IMR-90 (cell line): ENCODE results near the gene TUBA3E. TPM values are rescaled to one million over a fixed set of nuclear protein-coding genes. Genes with fewer than 3 reads are reported as not detected.
"Not testable (repeated sequence)": the region's sequence is repeated elsewhere in the genome, so short reads cannot be mapped to it uniquely, and the experiment has no call there.

ENCODE experiments used
- ATAC-seq: fragments of 200-7000 bp; cut with Tn5 transposase; 2 replicates; pipeline ENCODE4 v1.9.1; 2020; ENCODE audit warnings: low read depth, mild to moderate bottlenecking, moderate library complexity
- BruUV-seq: library from RNA; stranded (reverse); fragments of 400-500 nt; replicated peaks from 2 replicates; lab custom pipeline; 2021; lab: Mats Ljungman, UMichigan
- CTCF ChIA-PET: fragments of 300-600 bp; formaldehyde crosslinking; extraction: SDS; loops from one replicate; lab custom pipeline; 2021; ENCODE audit warnings: antibody characterized with exemption; lab: Yijun Ruan, JAX
- POLR2A ChIA-PET: fragments of 300-600 bp; sonication (Branson Sonifier 250); formaldehyde crosslinking; loops from one replicate; lab custom pipeline; 2022; ENCODE audit warnings: antibody characterized with exemption; ENCODE audit not compliant: unreplicated experiment; lab: Charles Lee
- DNase-seq: peaks from one replicate; pipeline ENCODE4 v3.0.0; 2013
- H2AFZ ChIP-seq: replicated peaks from 2 replicates; pipeline ENCODE3; 2013; ENCODE audit warnings: low read length, mild to moderate bottlenecking; ENCODE audit not compliant: poor library complexity
- H2AK5ac ChIP-seq: 2 replicates; pipeline ENCODE4 v1.6.1; 2013; ENCODE audit warnings: low read depth, low read length, inconsistent platforms
- H2AK9ac ChIP-seq: replicated peaks from 2 replicates; pipeline ENCODE3; 2013; ENCODE audit warnings: mild to moderate bottlenecking, low read depth, low read length, moderate library complexity; ENCODE audit not compliant: poor library complexity
- H2BK120ac ChIP-seq: 2 replicates; pipeline ENCODE4 v1.6.1; 2013; ENCODE audit warnings: low read depth, low read length, inconsistent platforms
- H2BK15ac ChIP-seq: 3 replicates; pipeline ENCODE4 v1.6.1; 2013; ENCODE audit warnings: low read depth, low read length, inconsistent platforms
- H2BK20ac ChIP-seq: 2 replicates; pipeline ENCODE4 v1.6.1; 2013; ENCODE audit warnings: low read depth, mild to moderate bottlenecking, inconsistent platforms, low read length, moderate library complexity
- H2BK5ac ChIP-seq: 2 replicates; pipeline ENCODE4 v1.6.1; 2013; ENCODE audit warnings: mild to moderate bottlenecking, low read depth, low read length, inconsistent platforms; ENCODE audit not compliant: poor library complexity, severe bottlenecking
- H3K14ac ChIP-seq: replicated peaks from 2 replicates; pipeline ENCODE4 v1.6.1; 2013; ENCODE audit warnings: low read depth, low read length, inconsistent platforms
- H3K18ac ChIP-seq: 2 replicates; pipeline ENCODE4 v1.6.1; 2013; ENCODE audit warnings: low read depth, low read length, control low read depth
- H3K23ac ChIP-seq: 2 replicates; pipeline ENCODE4 v1.6.1; 2013; ENCODE audit warnings: low read depth, low read length, inconsistent platforms
- H3K27ac ChIP-seq: 2 replicates; pipeline ENCODE4 v1.5.1; 2013; ENCODE audit warnings: mild to moderate bottlenecking, control low read depth, low read length; ENCODE audit not compliant: insufficient read depth
- H3K27me3 ChIP-seq: 2 replicates; pipeline ENCODE4 v1.6.1; 2013; ENCODE audit warnings: low read length; ENCODE audit not compliant: control insufficient read depth, insufficient read depth
- H3K36me3 ChIP-seq: 2 replicates; pipeline ENCODE4 v1.6.1; 2013; ENCODE audit warnings: low read length, mixed read lengths; ENCODE audit not compliant: control insufficient read depth, insufficient read depth
- H3K4ac ChIP-seq: 2 replicates; pipeline ENCODE4 v1.6.1; 2013; ENCODE audit warnings: low read depth, low read length, inconsistent platforms
- H3K4me1 ChIP-seq: 2 replicates; pipeline ENCODE4 v1.6.1; 2013; ENCODE audit warnings: low read length, mixed read lengths; ENCODE audit not compliant: control insufficient read depth, insufficient read depth
- H3K4me2 ChIP-seq: 2 replicates; pipeline ENCODE4 v1.6.1; 2013; ENCODE audit warnings: low read depth, mild to moderate bottlenecking, control low read depth, low read length, moderate library complexity
- H3K4me3 ChIP-seq: 2 replicates; pipeline ENCODE4 v1.5.1; 2013; ENCODE audit warnings: low read depth, mild to moderate bottlenecking, control low read depth, low read length, moderate library complexity; ENCODE audit not compliant: insufficient read depth
- H3K56ac ChIP-seq: 2 replicates; pipeline ENCODE4 v1.6.1; 2013; ENCODE audit warnings: low read length, inconsistent platforms; ENCODE audit not compliant: insufficient read depth; ENCODE audit errors: extremely low read depth
- H3K79me1 ChIP-seq, 2 experiments: 2 replicates each; pipeline ENCODE4 v1.6.1; 2013; ENCODE audit warnings: low read length in 2 of 2, inconsistent platforms in 1 of 2, low read depth in 1 of 2
- H3K9ac ChIP-seq: 2 replicates; pipeline ENCODE4 v1.6.1; 2013; ENCODE audit warnings: low read depth, low read length, control low read depth
- H3K9me1 ChIP-seq: 2 replicates; pipeline ENCODE4 v1.6.1; 2013; ENCODE audit warnings: low read length, inconsistent platforms; ENCODE audit not compliant: insufficient read depth
- H3K9me3 ChIP-seq: 2 replicates; pipeline ENCODE4 v1.6.1; 2013; ENCODE audit warnings: low read length; ENCODE audit not compliant: control insufficient read depth, insufficient read depth
- H4K20me1 ChIP-seq: 2 replicates; pipeline ENCODE4 v1.6.1; 2013; ENCODE audit warnings: low read length, inconsistent platforms; ENCODE audit not compliant: insufficient read depth
- H4K5ac ChIP-seq: 2 replicates; pipeline ENCODE4 v1.6.1; 2013; ENCODE audit warnings: mild to moderate bottlenecking, low read depth, low read length, control low read depth
- H4K8ac ChIP-seq, 2 experiments: 2 replicates each; pipeline ENCODE4 v1.6.1; 2013; ENCODE audit warnings: low read depth in 2 of 2, low read length in 2 of 2, control low read depth in 1 of 2, inconsistent platforms in 1 of 2
- H4K91ac ChIP-seq: 2 replicates; pipeline ENCODE4 v1.6.1; 2013; ENCODE audit warnings: low read depth, low read length, inconsistent platforms; ENCODE audit not compliant: insufficient read depth
- WGBS, 2 experiments: methylation state at CpG; one replicate each; pipeline versions ENCODE4 v1.1.5 to v1.1.7; 2013; ENCODE audit warnings: missing lambda C conversion rate in 2 of 2; ENCODE audit not compliant: insufficient read length in 1 of 2; ENCODE audit errors: extremely low coverage in 2 of 2; 5-methylcytosine and 5-hydroxymethylcytosine counted together
- dilution Hi-C: fragments of 300-500 bp; cut with HindIII; formaldehyde crosslinking; loops from one replicate; pipeline ENCODE4 v1.14.3; 2018; ENCODE audit warnings: low sequenced_read_pairs; ENCODE audit not compliant: unreplicated experiment
- in situ Hi-C: fragments of 300-500 bp; cut with MboI; formaldehyde crosslinking; loops from 3 replicates; pipeline ENCODE4 v1.14.3; 2019; ENCODE audit warnings: low sequenced_read_pairs, inconsistent platforms, mixed read lengths
- intact Hi-C: fragments of 100-400 bp; cut with micrococcal nuclease; formaldehyde crosslinking; loops from 2 replicates; pipeline ENCODE4 v1.10.0; 2022
- polyA plus RNA-seq, 3 experiments: library from polyadenylated mRNA; depleted of rRNA; stranded (reverse); fragments of >200 nt; gene quantifications; 2 replicates each; pipeline ENCODE4 v1.2.3, GENCODE V29; 2012; ENCODE audit warnings: low replicate concordance in 1 of 3
- total RNA-seq: library from RNA; depleted of rRNA; stranded (reverse); fragments of >200 nt; gene quantifications from 2 replicates; pipeline ENCODE4 v1.2.3, GENCODE V29; 2012

TUBA3E gene
- total and polyA plus RNA-seq, 2 of the 4 experiments (the other 2 are of a cell fraction), result not detected

- H3K9me3 ChIP-seq, H4K8ac ChIP-seq, H2AK9ac ChIP-seq, H3K4me1 ChIP-seq, H3K56ac ChIP-seq, H3K79me1 ChIP-seq, H2BK20ac ChIP-seq, H3K18ac ChIP-seq, intact Hi-C loops, H4K20me1 ChIP-seq, H2BK5ac ChIP-seq, H3K27me3 ChIP-seq, H2BK15ac ChIP-seq, H4K5ac ChIP-seq, BruUV-seq, H3K4me3 ChIP-seq, ATAC-seq, dilution Hi-C loops, H3K4ac ChIP-seq, POLR2A ChIA-PET, H3K14ac ChIP-seq, H2AFZ ChIP-seq, H2BK120ac ChIP-seq, H3K9me1 ChIP-seq, H3K27ac ChIP-seq, H3K23ac ChIP-seq, H4K91ac ChIP-seq, DNase-seq, CTCF ChIA-PET, H3K4me2 ChIP-seq, H2AK5ac ChIP-seq, H3K9ac ChIP-seq: not testable (repeated sequence)
- in situ Hi-C loops, result loop anchor here (25.0 kb wide), 1 partner anchor 1361 kb away; no protein-coding TSS in a partner anchor
- 86% methylated on average over 2 of the region's 5 CpGs; no CpG with 5 or more reads in 1 of the 2 experiments for WGBS, 2 experiments
- H3K36me3 ChIP-seq, result peaks cover 24% of the 10 kb centered on the region; the same call in 1 of the 2 replicates
Observed at GRCh38 chr2:130151145-130151512, 47.1 kb downstream of the TUBA3E start.
